Stimulated activated CD8-positive, alpha-beta memory T cell treated with anti-CD3 and anti-CD28 coated beads, Interleukin-15, amount 100 ng/mL, for 48 hours (primary cell): Measurements from ENCODE around the gene NUDT12.

Experiments
- DNase-seq, 2 donors: peaks; one replicate each; pipeline ENCODE4 v3.0.0-alpha.2; 2020; ENCODE audit warnings: low read depth in 2 of 2

NUDT12 gene

GRCh38 chr5:103541114-103541513 is 21.5 kb downstream of the NUDT12 start:
- no peak for DNase-seq

GRCh38 chr5:103539376-103540330 is 22.9 kb downstream of the NUDT12 start:
- no peak for DNase-seq

- no peak for DNase-seq
These were observed 30.4 kb downstream of the NUDT12 start for GRCh38 chr5:103532086-103532734.

GRCh38 chr5:103526164-103526915 is 36.2 kb downstream of the NUDT12 start:
- no peak for DNase-seq

- no peak for DNase-seq
These were observed 37.2 kb downstream of the NUDT12 start for GRCh38 chr5:103525361-103525760.

GRCh38 chr5:103523319-103523718 is 39.3 kb downstream of the NUDT12 start:
- no peak for DNase-seq

GRCh38 chr5:103522586-103522985 is 40.0 kb downstream of the NUDT12 start:
- no peak for DNase-seq

- DNase-seq, result no peak
These were observed 43.0 kb downstream of the NUDT12 start for GRCh38 chr5:103519550-103519949.

- no peak for DNase-seq
These were observed 48.2 kb downstream of the NUDT12 start for GRCh38 chr5:103514371-103514770.

- DNase-seq, result no peak
These were observed 48.9 kb downstream of the NUDT12 start for GRCh38 chr5:103513701-103514100.

- DNase-seq, result no peak
These were observed 50.1 kb downstream of the NUDT12 start for GRCh38 chr5:103512500-103512899.

- no peak for DNase-seq
These were observed 51.1 kb downstream of the NUDT12 start for GRCh38 chr5:103511554-103511885.

- no peak for DNase-seq
These were observed 51.6 kb downstream of the NUDT12 start for GRCh38 chr5:103510851-103511553.

GRCh38 chr5:103505581-103506305 is 56.8 kb downstream of the NUDT12 start:
- DNase-seq, result no peak

GRCh38 chr5:103503066-103503465 is 59.5 kb downstream of the NUDT12 start:
- DNase-seq, result no peak

- DNase-seq, result no peak
These were observed 59.9 kb downstream of the NUDT12 start for GRCh38 chr5:103502662-103503061.
